GM12878 (cell line): ENCODE results near the gene ZDHHC14. TPM values are rescaled to one million over a fixed set of nuclear protein-coding genes. Genes with fewer than 3 reads are reported as not detected.

Experiments
- ATAC-seq: fragments of 200-7000 bp; cut with Tn5 transposase; 3 replicates; pipeline ENCODE4 v1.9.1; 2020; ENCODE audit warnings: mild to moderate bottlenecking, moderate library complexity
- BruUV-seq: library from RNA; stranded (reverse); fragments of 400-500 nt; replicated peaks from 2 replicates; lab custom pipeline; 2021; lab: Mats Ljungman, UMichigan
- CTCF ChIA-PET: fragments of 300-600 bp; sonication (Branson Sonifier 250); formaldehyde crosslinking; extraction: SDS; loops from one replicate; lab custom pipeline; 2021; ENCODE audit warnings: inconsistent platforms; lab: Yijun Ruan, JAX
- POLR2A ChIA-PET: fragments of 350-600 bp; formaldehyde crosslinking; extraction: SDS; loops from one replicate; lab custom pipeline; 2021; ENCODE audit warnings: inconsistent platforms; lab: Charles Lee
- RAD21 ChIA-PET: fragments of 300-600 bp; sonication (Branson Sonifier 250); formaldehyde crosslinking; loops from one replicate; lab custom pipeline; 2023; ENCODE audit warnings: antibody characterized with exemption; ENCODE audit not compliant: unreplicated experiment; lab: Charles Lee
- SMC1A ChIA-PET: fragments of 300-600 bp; sonication (Branson Sonifier 250); formaldehyde crosslinking; loops from one replicate; lab custom pipeline; 2023; ENCODE audit not compliant: unreplicated experiment, uncharacterized antibody; lab: Charles Lee
- DNase-seq: peaks from one replicate; pipeline ENCODE4 v3.0.0-alpha.2; 2011; ENCODE audit warnings: low read depth, low spot score
- FAIRE-seq: peaks from 3 replicates; lab custom pipeline; 2011; peaks lifted over from hg19 to GRCh38; lab: Jason Lieb, UNC
- H2AFZ ChIP-seq: 2 replicates; pipeline ENCODE4 v1.6.0; 2011; ENCODE audit warnings: low read depth, low read length, control low read depth; ENCODE audit not compliant: control insufficient read depth
- H3K27ac ChIP-seq: 2 replicates; pipeline ENCODE4 v1.5.1; 2011; ENCODE audit warnings: control low read depth; ENCODE audit not compliant: control insufficient read depth, insufficient read depth
- H3K27me3 ChIP-seq, 2 experiments: replicated peaks in 1 of 2; 2 replicates each; pipeline versions ENCODE4 v1.6.0 to v1.6.1; 2011; ENCODE audit warnings: low read length in 1 of 2; ENCODE audit not compliant: control insufficient read depth in 2 of 2, insufficient read depth in 2 of 2
- H3K36me3 ChIP-seq, 2 experiments: 2 replicates each; pipeline ENCODE4 v1.5.1; 2011; ENCODE audit warnings: low read length in 1 of 2; ENCODE audit not compliant: control insufficient read depth in 2 of 2, insufficient read depth in 2 of 2
- H3K4me1 ChIP-seq: 2 replicates; pipeline ENCODE4 v1.6.1; 2011; ENCODE audit warnings: mild to moderate bottlenecking, low read length, moderate library complexity, mixed read lengths; ENCODE audit not compliant: control insufficient read depth, insufficient read depth
- H3K4me2 ChIP-seq: 2 replicates; pipeline ENCODE4 v1.6.0; 2011; ENCODE audit warnings: control low read depth; ENCODE audit not compliant: control insufficient read depth, insufficient read depth
- H3K4me3 ChIP-seq: fragments of 200-600 bp; sonication (generic); 2 replicates; pipeline ENCODE4 v1.5.1; 2016
- H3K79me2 ChIP-seq: 2 replicates; pipeline ENCODE4 v1.6.0; 2011; ENCODE audit warnings: low read length; ENCODE audit not compliant: control insufficient read depth, insufficient read depth
- H3K9ac ChIP-seq: 2 replicates; pipeline ENCODE4 v1.8.0; 2011; ENCODE audit warnings: low read length, control low read depth, mixed read lengths; ENCODE audit not compliant: control insufficient read depth, insufficient read depth
- H3K9me3 ChIP-seq: replicated peaks from 3 replicates; pipeline ENCODE4 v1.5.1; 2011; ENCODE audit warnings: mild to moderate bottlenecking, low read length; ENCODE audit not compliant: control insufficient read depth, insufficient read depth
- H4K20me1 ChIP-seq: 2 replicates; pipeline ENCODE4 v1.6.0; 2011; ENCODE audit not compliant: control insufficient read depth, insufficient read depth
- BACH1 ChIP-seq: fragments of 450-650 bp; IDR thresholded peaks from 2 replicates; pipeline ENCODE4 v1.6.1; 2017; ENCODE audit warnings: mild to moderate bottlenecking, borderline replicate concordance
- BCLAF1 ChIP-seq: fragments of 450-650 bp; IDR thresholded peaks from 2 replicates; pipeline ENCODE4 v1.6.1; 2017; ENCODE audit warnings: antibody characterized with exemption, mild to moderate bottlenecking, moderate library complexity
- CEBPB ChIP-seq, 2 experiments: fragments of 150-350 bp in 1 of 2; IDR thresholded peaks; 2 replicates each; pipeline ENCODE4 v1.6.1; 2012 to 2014; ENCODE audit warnings: low read depth in 2 of 2, low read length in 2 of 2, borderline replicate concordance in 1 of 2, inconsistent platforms in 1 of 2
- DPF2 ChIP-seq: fragments of 450-650 bp; IDR thresholded peaks from 2 replicates; pipeline ENCODE4 v1.6.1; 2017; ENCODE audit warnings: mild to moderate bottlenecking
- FOXK2 ChIP-seq: fragments of 450-650 bp; IDR thresholded peaks from 2 replicates; pipeline ENCODE4 v1.6.1; 2017; ENCODE audit warnings: mild to moderate bottlenecking, moderate library complexity
- KLF5 ChIP-seq: fragments of 450-650 bp; IDR thresholded peaks from 2 replicates; pipeline ENCODE4 v1.6.1; 2014; ENCODE audit warnings: mild to moderate bottlenecking; ENCODE audit not compliant: partially characterized antibody
- NBN ChIP-seq: fragments of 450-650 bp; IDR thresholded peaks from 2 replicates; pipeline ENCODE4 v1.6.1; 2016
- NR2C1 ChIP-seq: fragments of 450-650 bp; IDR thresholded peaks from 2 replicates; pipeline ENCODE4 v1.6.1; 2017; ENCODE audit warnings: antibody characterized with exemption, mild to moderate bottlenecking, moderate library complexity
- NR2F1 ChIP-seq: fragments of 450-650 bp; conservative IDR thresholded peaks from 2 replicates; pipeline ENCODE4 v1.6.1; 2017; ENCODE audit warnings: mild to moderate bottlenecking
- POLR2AphosphoS5 ChIP-seq: IDR thresholded peaks from 2 replicates; pipeline ENCODE4 v1.6.1; 2011; ENCODE audit warnings: mild to moderate bottlenecking, low read length, inconsistent platforms
- WGBS: methylation state at CpG from one replicate; pipeline ENCODE4 v1.1.6; 2016; ENCODE audit warnings: low lambda C conversion rate; ENCODE audit not compliant: insufficient replicate concordance, insufficient coverage; ENCODE audit errors: missing lambda C conversion rate; 5-methylcytosine and 5-hydroxymethylcytosine counted together
- in situ Hi-C: fragments of 300-500 bp; cut with MboI; formaldehyde crosslinking; loops from 9 replicates; pipeline ENCODE4 v1.14.3; 2018; ENCODE audit warnings: mixed read lengths
- intact Hi-C: fragments of 100-400 bp; cut with micrococcal nuclease; formaldehyde crosslinking; loops from one replicate; pipeline ENCODE4 v1.14.2; 2022; ENCODE audit not compliant: unreplicated experiment
- polyA plus RNA-seq, 11 experiments: library from polyadenylated mRNA; depleted of rRNA in 4 of 11; unstranded in 6 of 11; stranded (reverse) in 5 of 11; fragments of >200 nt; fragmentation: Nextera tagmentation in 4 of 11; fragmentation: Illumina TruSeq in 1 of 11; extraction: Ambion mirVana in 4 of 11; extraction: Trizol in 1 of 11; gene quantifications; 1 replicate in 1 of 11; 2 replicates in 10 of 11; pipeline versions ENCODE4 v1.2.1 to v1.2.3, GENCODE V29; 2011 to 2016; ENCODE audit warnings: inconsistent platforms in 2 of 11, missing spikeins in 2 of 11, low read depth in 1 of 11
- total RNA-seq, 4 experiments: library from RNA; depleted of rRNA in 3 of 4; stranded (reverse); fragments of >200 nt in 3 of 4; fragmentation: Illumina TruSeq in 1 of 4; extraction: Trizol in 1 of 4; gene quantifications; 2 replicates each; pipeline versions ENCODE4 v1.2.1 to v1.2.3, GENCODE V29; 2013 to 2021
- TF ChIP-seq, protein P1 (sequence below): fragments of 450-650 bp; formaldehyde crosslinking; IDR thresholded peaks from 2 replicates; pipeline ENCODE4 v1.4.0; 2022; ENCODE audit warnings: mild to moderate bottlenecking, moderate library complexity
- TF ChIP-seq, protein P2 (sequence below): IDR thresholded peaks from 2 replicates; pipeline ENCODE4 v1.6.1; 2012; ENCODE audit warnings: low read depth, low read length, improper control_type of control experiment

The ZDHHC14 gene
- total and polyA plus RNA-seq, 10 of the 15 experiments (the other 5 are each of a cell fraction or from before 2014, with no cell fraction given) = 0.15 to 16.0 (median 0.76) TPM; not detected in 1

DNA sequence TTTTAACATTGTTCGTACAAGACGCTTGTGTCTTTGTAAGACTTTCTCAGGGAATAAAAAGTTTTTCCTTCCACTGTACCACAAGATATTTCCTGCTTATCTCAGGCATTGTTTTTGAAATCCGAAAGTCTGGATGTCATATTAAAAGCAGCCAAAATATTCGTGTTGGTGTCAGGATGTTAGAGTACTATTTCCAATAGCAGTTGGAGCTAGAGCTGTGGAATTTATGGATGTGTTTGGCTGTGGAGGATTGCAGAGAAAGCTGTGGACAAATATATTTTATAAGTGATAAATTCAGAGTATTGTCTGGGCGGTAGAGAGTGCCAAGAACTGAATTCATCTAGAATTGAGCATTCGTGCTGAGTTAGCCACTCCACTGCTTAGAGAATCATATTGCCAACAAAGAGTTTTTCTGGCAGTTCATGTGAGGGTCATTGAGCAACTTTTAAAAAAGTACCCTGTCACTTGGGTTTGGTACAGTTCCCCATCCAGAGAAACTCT lies 57.7 kb downstream of the ZDHHC14 start:
- Histone ChIP-seq H2AFZ (no peak overlapping the region), H4K20me1 (no peaks in the 10 kb centered on the region), H3K9me3 (peaks cover 22% of the 10 kb centered on the region), H3K79me2 (no peaks in the 10 kb centered on the region), H3K9ac (no peak overlapping the region), H3K4me1 (0 out of 2 replicates have a peak, but pooled peaks cover 2% of the 10 kb centered on the region)
- no TSS peak for BruUV-seq
- ATAC-seq (no peak), FAIRE-seq (no peak)
- RAD21 ChIA-PET = no interaction called here
- in situ Hi-C loops = no loop called here
- POLR2A ChIA-PET = no interaction called here
- CTCF ChIA-PET = no interaction called here
- SMC1A ChIA-PET = interaction anchor here (10.8 kb wide), 1 partner anchor 24 kb away, joined by 88 read pairs; no protein-coding TSS in a partner anchor
- TF ChIP-seq NR2C1 = no peak
- TF ChIP-seq NR2F1 = no peak
- TF ChIP-seq DPF2 = no peak
- no peak for TF ChIP-seq POLR2AphosphoS5
- TF ChIP-seq, protein P1, sequence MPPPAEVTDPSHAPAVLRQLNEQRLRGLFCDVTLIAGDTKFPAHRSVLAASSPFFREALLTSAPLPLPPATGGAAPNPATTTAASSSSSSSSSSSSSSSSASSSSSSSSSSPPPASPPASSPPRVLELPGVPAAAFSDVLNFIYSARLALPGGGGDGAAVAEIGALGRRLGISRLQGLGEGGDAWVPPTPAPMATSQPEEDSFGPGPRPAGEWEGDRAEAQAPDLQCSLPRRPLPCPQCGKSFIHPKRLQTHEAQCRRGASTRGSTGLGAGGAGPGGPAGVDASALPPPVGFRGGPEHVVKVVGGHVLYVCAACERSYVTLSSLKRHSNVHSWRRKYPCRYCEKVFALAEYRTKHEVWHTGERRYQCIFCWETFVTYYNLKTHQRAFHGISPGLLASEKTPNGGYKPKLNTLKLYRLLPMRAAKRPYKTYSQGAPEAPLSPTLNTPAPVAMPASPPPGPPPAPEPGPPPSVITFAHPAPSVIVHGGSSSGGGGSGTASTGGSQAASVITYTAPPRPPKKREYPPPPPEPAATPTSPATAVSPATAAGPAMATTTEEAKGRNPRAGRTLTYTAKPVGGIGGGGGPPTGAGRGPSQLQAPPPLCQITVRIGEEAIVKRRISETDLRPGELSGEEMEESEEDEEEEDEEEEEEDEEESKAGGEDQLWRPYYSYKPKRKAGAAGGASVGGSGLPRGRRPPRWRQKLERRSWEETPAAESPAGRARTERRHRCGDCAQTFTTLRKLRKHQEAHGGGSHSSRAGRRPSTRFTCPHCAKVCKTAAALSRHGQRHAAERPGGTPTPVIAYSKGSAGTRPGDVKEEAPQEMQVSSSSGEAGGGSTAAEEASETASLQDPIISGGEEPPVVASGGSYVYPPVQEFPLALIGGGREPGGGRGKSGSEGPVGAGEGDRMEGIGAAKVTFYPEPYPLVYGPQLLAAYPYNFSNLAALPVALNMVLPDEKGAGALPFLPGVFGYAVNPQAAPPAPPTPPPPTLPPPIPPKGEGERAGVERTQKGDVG = no peak
- no peak for TF ChIP-seq CEBPB (IDR thresholded peaks at IDR 0.05; ENCODE audit: borderline replicate concordance in 1 of 2, low read depth in 2 of 2, low read length in 2 of 2)
- TF ChIP-seq KLF5 = no peak
- no peak for TF ChIP-seq BACH1
- TF ChIP-seq BCLAF1 = no peak
- TF ChIP-seq, protein P2, sequence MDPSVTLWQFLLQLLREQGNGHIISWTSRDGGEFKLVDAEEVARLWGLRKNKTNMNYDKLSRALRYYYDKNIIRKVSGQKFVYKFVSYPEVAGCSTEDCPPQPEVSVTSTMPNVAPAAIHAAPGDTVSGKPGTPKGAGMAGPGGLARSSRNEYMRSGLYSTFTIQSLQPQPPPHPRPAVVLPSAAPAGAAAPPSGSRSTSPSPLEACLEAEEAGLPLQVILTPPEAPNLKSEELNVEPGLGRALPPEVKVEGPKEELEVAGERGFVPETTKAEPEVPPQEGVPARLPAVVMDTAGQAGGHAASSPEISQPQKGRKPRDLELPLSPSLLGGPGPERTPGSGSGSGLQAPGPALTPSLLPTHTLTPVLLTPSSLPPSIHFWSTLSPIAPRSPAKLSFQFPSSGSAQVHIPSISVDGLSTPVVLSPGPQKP = no peak
- TF ChIP-seq FOXK2 = no peak
- no peak for TF ChIP-seq NBN
- TF ChIP-seq, all 136 proteins: peak for 0
- no peak overlapping the region for H3K4me2 ChIP-seq
- 67% methylated on average over 6 of the region's 6 CpGs for WGBS
- no peaks in the 10 kb centered on the region for H3K27me3 ChIP-seq
- DNase-seq = no peak
- intact Hi-C loops = no loop called here
- H3K27ac ChIP-seq = no peak overlapping the region
- H3K4me3 ChIP-seq = no peak overlapping the region
- H3K36me3 ChIP-seq = no peaks in the 10 kb centered on the region
